GM21528 (cell line): ENCODE results near the gene GET4.

Experiments used
- ATAC-seq: cut with Tn5 transposase; IDR thresholded peaks from one replicate; pipeline ENCODE4 v1.9.1; 2021; ENCODE audit warnings: mild to moderate bottlenecking, moderate library complexity; ENCODE audit not compliant: unreplicated experiment, low FRiP score

Gene GET4

GRCh38 chr7:884191-885003, 8.0 kb downstream of the GET4 start:
- ATAC-seq, result no peak

GRCh38 chr7:885261-885892, 9.0 kb downstream of the GET4 start:
- no peak for ATAC-seq

GRCh38 chr7:885893-886625, 9.7 kb downstream of the GET4 start:
- ATAC-seq, result no peak

GRCh38 chr7:886626-887487, 10.5 kb downstream of the GET4 start:
- no peak for ATAC-seq

- no peak for ATAC-seq
Measured at GRCh38 chr7:887488-887820, 11.1 kb downstream of the GET4 start.

- ATAC-seq, result no peak
Measured at GRCh38 chr7:888081-889024, 12.0 kb downstream of the GET4 start.

GRCh38 chr7:889025-889390, 12.7 kb downstream of the GET4 start:
- ATAC-seq, result no peak

GRCh38 chr7:889391-889790, 13.0 kb downstream of the GET4 start:
- no peak for ATAC-seq

GRCh38 chr7:890868-891267, 14.5 kb downstream of the GET4 start:
- no peak for ATAC-seq

- ATAC-seq, result no peak
Measured at GRCh38 chr7:891291-891690, 14.9 kb downstream of the GET4 start.

- no peak for ATAC-seq
Measured at GRCh38 chr7:891805-892204, 15.5 kb downstream of the GET4 start.

GRCh38 chr7:892648-893593, 16.6 kb downstream of the GET4 start:
- no peak for ATAC-seq

- ATAC-seq, result no peak
Measured at GRCh38 chr7:893686-894085, 17.3 kb downstream of the GET4 start.

GRCh38 chr7:894164-894867, 18.0 kb downstream of the GET4 start:
- ATAC-seq, result no peak

- no peak for ATAC-seq
Measured at GRCh38 chr7:894927-895450, 18.6 kb downstream of the GET4 start.

GRCh38 chr7:895451-896052, 19.2 kb downstream of the GET4 start:
- no peak for ATAC-seq

- no peak for ATAC-seq
Measured at GRCh38 chr7:896346-897075, 20.2 kb downstream of the GET4 start.
